HEK293 (cell line): ENCODE data around the gene ASCC1.

Source experiments
- GFI1B ChIP-seq: fragments of 450-650 bp; formaldehyde crosslinking; IDR thresholded peaks from 2 replicates; pipeline ENCODE4 v1.5.1; 2016; ENCODE audit warnings: missing biosample characterization, missing genetic modification characterization
- IKZF3 ChIP-seq: fragments of 450-650 bp; IDR thresholded peaks from 2 replicates; pipeline ENCODE4 v1.5.0; 2018; ENCODE audit warnings: missing biosample characterization, mild to moderate bottlenecking, missing genetic modification characterization, moderate library complexity
- KLF1 ChIP-seq: fragments of 450-650 bp; formaldehyde crosslinking; IDR thresholded peaks from 2 replicates; pipeline ENCODE4 v1.5.1; 2016; ENCODE audit warnings: missing biosample characterization, missing genetic modification characterization
- KLF16 ChIP-seq: fragments of 450-650 bp; formaldehyde crosslinking; IDR thresholded peaks from 2 replicates; pipeline ENCODE4 v1.5.1; 2017; ENCODE audit warnings: missing biosample characterization, missing genetic modification characterization
- SCRT2 ChIP-seq: fragments of 450-650 bp; formaldehyde crosslinking; IDR thresholded peaks from 2 replicates; pipeline ENCODE4 v1.5.1; 2016; ENCODE audit warnings: missing biosample characterization, missing genetic modification characterization
- TCF7L2 ChIP-seq: IDR thresholded peaks from 2 replicates; pipeline ENCODE4 v1.6.1; 2011; ENCODE audit warnings: low read depth, mild to moderate bottlenecking, inconsistent platforms, low read length, moderate library complexity, borderline replicate concordance
- ZBTB20 ChIP-seq: fragments of 450-650 bp; formaldehyde crosslinking; IDR thresholded peaks from 2 replicates; pipeline ENCODE4 v1.5.1; 2016; ENCODE audit warnings: missing biosample characterization, missing genetic modification characterization
- ZBTB26 ChIP-seq: fragments of 450-650 bp; formaldehyde crosslinking; optimal IDR thresholded peaks from 2 replicates; pipeline ENCODE3; 2016; ENCODE audit warnings: missing biosample characterization, mild to moderate bottlenecking, missing genetic modification characterization
- ZBTB44 ChIP-seq: fragments of 450-650 bp; IDR thresholded peaks from 2 replicates; pipeline ENCODE4 v1.5.1; 2018; ENCODE audit warnings: missing biosample characterization, mild to moderate bottlenecking, missing genetic modification characterization
- ZFHX2 ChIP-seq: fragments of 450-650 bp; formaldehyde crosslinking; conservative IDR thresholded peaks from 2 replicates; pipeline ENCODE4 v1.5.1; 2016; ENCODE audit warnings: missing biosample characterization, missing genetic modification characterization
- ZNF174 ChIP-seq: fragments of 450-650 bp; formaldehyde crosslinking; IDR thresholded peaks from 2 replicates; pipeline ENCODE4 v1.5.0; 2017; ENCODE audit warnings: missing biosample characterization, mild to moderate bottlenecking, missing genetic modification characterization
- ZNF184 ChIP-seq: fragments of 450-650 bp; IDR thresholded peaks from 2 replicates; pipeline ENCODE4 v1.5.1; 2018; ENCODE audit warnings: missing biosample characterization, mild to moderate bottlenecking, missing genetic modification characterization
- ZNF214 ChIP-seq: fragments of 450-650 bp; formaldehyde crosslinking; IDR thresholded peaks from 2 replicates; pipeline ENCODE4 v1.5.1; 2017; ENCODE audit warnings: missing biosample characterization, mild to moderate bottlenecking, missing genetic modification characterization, borderline replicate concordance
- ZNF266 ChIP-seq: fragments of 450-650 bp; formaldehyde crosslinking; IDR thresholded peaks from 2 replicates; pipeline ENCODE4 v1.5.1; 2016; ENCODE audit warnings: missing biosample characterization, missing genetic modification characterization, low read depth
- ZNF335 ChIP-seq: fragments of 450-650 bp; formaldehyde crosslinking; conservative IDR thresholded peaks from 2 replicates; pipeline ENCODE4 v1.5.1; 2016; ENCODE audit warnings: missing biosample characterization, missing genetic modification characterization
- ZNF350 ChIP-seq: fragments of 450-650 bp; formaldehyde crosslinking; IDR thresholded peaks from 2 replicates; pipeline ENCODE4 v1.5.0; 2017; ENCODE audit warnings: missing biosample characterization, mild to moderate bottlenecking, missing genetic modification characterization
- ZNF366 ChIP-seq: fragments of 450-650 bp; formaldehyde crosslinking; conservative IDR thresholded peaks from 2 replicates; pipeline ENCODE4 v1.5.1; 2016; ENCODE audit warnings: missing biosample characterization, missing genetic modification characterization
- ZNF423 ChIP-seq: fragments of 450-650 bp; formaldehyde crosslinking; IDR thresholded peaks from 2 replicates; pipeline ENCODE4 v1.5.1; 2016; ENCODE audit warnings: missing biosample characterization, missing genetic modification characterization
- ZNF548 ChIP-seq: fragments of 450-650 bp; formaldehyde crosslinking; IDR thresholded peaks from 2 replicates; pipeline ENCODE4 v1.5.1; 2016; ENCODE audit warnings: missing biosample characterization, missing genetic modification characterization
- ZNF549 ChIP-seq: fragments of 450-650 bp; IDR thresholded peaks from 2 replicates; pipeline ENCODE4 v1.5.1; 2018; ENCODE audit warnings: missing biosample characterization, missing genetic modification characterization, mild to moderate bottlenecking, inconsistent platforms, moderate library complexity
- ZNF596 ChIP-seq: fragments of 450-650 bp; IDR thresholded peaks from 2 replicates; pipeline ENCODE4 v1.5.0; 2018; ENCODE audit warnings: missing biosample characterization, mild to moderate bottlenecking, missing genetic modification characterization, moderate library complexity
- ZNF76 ChIP-seq: fragments of 450-650 bp; formaldehyde crosslinking; IDR thresholded peaks from 2 replicates; pipeline ENCODE4; 2016; ENCODE audit warnings: low read depth, missing biosample characterization, missing genetic modification characterization, borderline replicate concordance
- ZSCAN18 ChIP-seq: fragments of 450-650 bp; formaldehyde crosslinking; IDR thresholded peaks from 2 replicates; pipeline ENCODE4 v1.5.1; 2016; ENCODE audit warnings: missing biosample characterization, missing genetic modification characterization
- TF ChIP-seq, protein P1 (sequence below): fragments of 450-650 bp; formaldehyde crosslinking; IDR thresholded peaks from 2 replicates; pipeline ENCODE4 v1.5.1; 2017; ENCODE audit warnings: missing biosample characterization, missing genetic modification characterization
- TF ChIP-seq, protein P2 (sequence below): fragments of 450-650 bp; formaldehyde crosslinking; IDR thresholded peaks from 2 replicates; pipeline ENCODE4 v1.5.1; 2016; ENCODE audit warnings: missing biosample characterization, missing genetic modification characterization
- TF ChIP-seq, protein P3 (sequence below): fragments of 450-650 bp; formaldehyde crosslinking; IDR thresholded peaks from 2 replicates; pipeline ENCODE4 v1.5.1; 2016; ENCODE audit warnings: missing biosample characterization, missing genetic modification characterization, low read depth

The ASCC1 gene

DNA sequence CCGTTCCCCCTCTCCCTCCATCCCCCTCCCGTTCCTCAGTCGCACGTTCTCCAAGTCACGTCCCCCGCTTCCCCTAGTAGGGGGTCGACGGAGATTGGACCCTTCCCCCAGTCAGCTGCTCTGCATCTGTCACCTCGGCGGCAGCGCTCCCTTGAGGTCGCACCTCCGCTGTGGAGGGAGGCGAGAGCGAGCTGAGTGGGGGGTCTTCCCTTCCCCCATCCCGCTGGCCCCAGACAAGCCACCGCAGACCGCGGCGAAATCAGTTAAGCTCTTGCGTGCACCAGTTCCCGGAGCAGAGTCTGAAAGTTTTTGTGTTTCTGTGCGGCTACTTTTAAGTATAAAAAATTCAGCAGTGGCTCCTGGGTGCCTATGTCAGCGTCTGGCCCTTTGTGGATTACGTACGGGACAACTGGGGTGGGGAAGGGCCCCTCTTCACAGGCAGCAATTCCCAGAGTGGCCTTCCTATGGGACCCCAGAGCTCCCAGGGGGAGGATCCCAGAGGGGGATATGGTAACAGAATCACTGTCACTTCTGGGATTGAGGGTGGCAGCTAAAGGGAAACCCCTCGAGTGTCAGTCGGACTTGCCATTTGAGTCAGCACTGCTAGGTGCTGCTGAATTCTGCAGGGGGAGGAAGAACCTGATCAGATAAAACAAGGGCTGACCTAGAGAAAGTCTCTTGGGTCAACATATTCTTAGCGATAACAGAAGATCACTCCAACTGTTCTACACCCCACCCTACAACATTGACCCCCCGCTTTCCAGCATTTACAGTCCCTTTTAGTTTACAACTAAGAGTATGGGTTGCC lies 45.1 kb upstream of the ASCC1 start (continued):
- TF ChIP-seq, protein P1, sequence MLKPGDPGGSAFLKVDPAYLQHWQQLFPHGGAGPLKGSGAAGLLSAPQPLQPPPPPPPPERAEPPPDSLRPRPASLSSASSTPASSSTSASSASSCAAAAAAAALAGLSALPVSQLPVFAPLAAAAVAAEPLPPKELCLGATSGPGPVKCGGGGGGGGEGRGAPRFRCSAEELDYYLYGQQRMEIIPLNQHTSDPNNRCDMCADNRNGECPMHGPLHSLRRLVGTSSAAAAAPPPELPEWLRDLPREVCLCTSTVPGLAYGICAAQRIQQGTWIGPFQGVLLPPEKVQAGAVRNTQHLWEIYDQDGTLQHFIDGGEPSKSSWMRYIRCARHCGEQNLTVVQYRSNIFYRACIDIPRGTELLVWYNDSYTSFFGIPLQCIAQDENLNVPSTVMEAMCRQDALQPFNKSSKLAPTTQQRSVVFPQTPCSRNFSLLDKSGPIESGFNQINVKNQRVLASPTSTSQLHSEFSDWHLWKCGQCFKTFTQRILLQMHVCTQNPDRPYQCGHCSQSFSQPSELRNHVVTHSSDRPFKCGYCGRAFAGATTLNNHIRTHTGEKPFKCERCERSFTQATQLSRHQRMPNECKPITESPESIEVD (tag by site-specific recombination) = no peak
- no peak for TF ChIP-seq ZNF174 (tag by site-specific recombination)
- peak; percentile 56 for TF ChIP-seq TCF7L2
- no peak for TF ChIP-seq ZNF266 (tag by site-specific recombination)
- TF ChIP-seq ZNF366 (tag by site-specific recombination) = peak; percentile 98
- peak; percentile 57 for TF ChIP-seq ZFHX2 (tag by site-specific recombination)
- TF ChIP-seq ZNF548 = no peak
- 0 out of 2 replicates have a peak, but pooled peaks have one; percentile 21 for TF ChIP-seq ZBTB20 (tag by site-specific recombination)
- TF ChIP-seq GFI1B (tag by site-specific recombination) = 0 out of 2 replicates have a peak, but pooled peaks have one; percentile 67
- no peak for TF ChIP-seq ZSCAN18 (tag by site-specific recombination)
- TF ChIP-seq KLF1 = no peak; the same call in 1 of the 2 replicates
- peak; percentile 21; the same call in 1 of the 2 replicates for TF ChIP-seq IKZF3 (tag by site-specific recombination)
- no peak for TF ChIP-seq ZNF549
- TF ChIP-seq, protein P2, sequence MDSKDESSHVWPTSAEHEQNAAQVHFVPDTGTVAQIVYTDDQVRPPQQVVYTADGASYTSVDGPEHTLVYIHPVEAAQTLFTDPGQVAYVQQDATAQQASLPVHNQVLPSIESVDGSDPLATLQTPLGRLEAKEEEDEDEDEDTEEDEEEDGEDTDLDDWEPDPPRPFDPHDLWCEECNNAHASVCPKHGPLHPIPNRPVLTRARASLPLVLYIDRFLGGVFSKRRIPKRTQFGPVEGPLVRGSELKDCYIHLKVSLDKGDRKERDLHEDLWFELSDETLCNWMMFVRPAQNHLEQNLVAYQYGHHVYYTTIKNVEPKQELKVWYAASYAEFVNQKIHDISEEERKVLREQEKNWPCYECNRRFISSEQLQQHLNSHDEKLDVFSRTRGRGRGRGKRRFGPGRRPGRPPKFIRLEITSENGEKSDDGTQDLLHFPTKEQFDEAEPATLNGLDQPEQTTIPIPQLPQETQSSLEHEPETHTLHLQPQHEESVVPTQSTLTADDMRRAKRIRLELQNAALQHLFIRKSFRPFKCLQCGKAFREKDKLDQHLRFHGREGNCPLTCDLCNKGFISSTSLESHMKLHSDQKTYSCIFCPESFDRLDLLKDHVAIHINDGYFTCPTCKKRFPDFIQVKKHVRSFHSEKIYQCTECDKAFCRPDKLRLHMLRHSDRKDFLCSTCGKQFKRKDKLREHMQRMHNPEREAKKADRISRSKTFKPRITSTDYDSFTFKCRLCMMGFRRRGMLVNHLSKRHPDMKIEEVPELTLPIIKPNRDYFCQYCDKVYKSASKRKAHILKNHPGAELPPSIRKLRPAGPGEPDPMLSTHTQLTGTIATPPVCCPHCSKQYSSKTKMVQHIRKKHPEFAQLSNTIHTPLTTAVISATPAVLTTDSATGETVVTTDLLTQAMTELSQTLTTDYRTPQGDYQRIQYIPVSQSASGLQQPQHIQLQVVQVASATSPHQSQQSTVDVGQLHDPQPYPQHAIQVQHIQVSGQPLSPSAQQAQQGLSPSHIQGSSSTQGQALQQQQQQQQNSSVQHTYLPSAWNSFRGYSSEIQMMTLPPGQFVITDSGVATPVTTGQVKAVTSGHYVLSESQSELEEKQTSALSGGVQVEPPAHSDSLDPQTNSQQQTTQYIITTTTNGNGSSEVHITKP (tag by site-specific recombination) = peak; percentile 96
- TF ChIP-seq ZNF350 (tag by site-specific recombination) = no peak
- no peak for TF ChIP-seq SCRT2 (tag by site-specific recombination)
- peak; percentile 44; the same call in 1 of the 2 replicates for TF ChIP-seq ZNF423 (tag by site-specific recombination)
- TF ChIP-seq KLF16 (tag by site-specific recombination) = peak; percentile 66; the same call in 1 of the 2 replicates
- TF ChIP-seq, protein P3, sequence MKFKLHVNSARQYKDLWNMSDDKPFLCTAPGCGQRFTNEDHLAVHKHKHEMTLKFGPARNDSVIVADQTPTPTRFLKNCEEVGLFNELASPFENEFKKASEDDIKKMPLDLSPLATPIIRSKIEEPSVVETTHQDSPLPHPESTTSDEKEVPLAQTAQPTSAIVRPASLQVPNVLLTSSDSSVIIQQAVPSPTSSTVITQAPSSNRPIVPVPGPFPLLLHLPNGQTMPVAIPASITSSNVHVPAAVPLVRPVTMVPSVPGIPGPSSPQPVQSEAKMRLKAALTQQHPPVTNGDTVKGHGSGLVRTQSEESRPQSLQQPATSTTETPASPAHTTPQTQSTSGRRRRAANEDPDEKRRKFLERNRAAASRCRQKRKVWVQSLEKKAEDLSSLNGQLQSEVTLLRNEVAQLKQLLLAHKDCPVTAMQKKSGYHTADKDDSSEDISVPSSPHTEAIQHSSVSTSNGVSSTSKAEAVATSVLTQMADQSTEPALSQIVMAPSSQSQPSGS (tag by site-specific recombination) = 0 out of 2 replicates have a peak, but pooled peaks have one; percentile 12
- TF ChIP-seq ZNF76 (tag by site-specific recombination) = peak; percentile 19; the same call in 1 of the 2 replicates
- TF ChIP-seq ZNF596 (tag by site-specific recombination) = peak; percentile 55
- no peak for TF ChIP-seq ZNF184 (tag by site-specific recombination)
- TF ChIP-seq ZNF335 = peak; percentile 76
- TF ChIP-seq ZBTB44 (tag by site-specific recombination) = 0 out of 2 replicates have a peak, but pooled peaks have one; percentile 1
- TF ChIP-seq ZBTB26 = peak; percentile 39
- no peak for TF ChIP-seq ZNF214 (tag by site-specific recombination)
